CD4-positive, CD25-positive, alpha-beta regulatory T cell (primary cell): ENCODE measurements around the gene ACSF3. TPM values are rescaled to one million over a fixed set of nuclear protein-coding genes. Genes with fewer than 3 reads are reported as not detected.

Source experiments
- ATAC-seq, 2 donors: fragments of 150-1000 bp; cut with Tn5 transposase; one replicate each; pipeline ENCODE4 v1.10.0; 2021; ENCODE audit warnings: low read depth in 2 of 2, moderate number of reproducible peaks in 2 of 2, moderate library complexity in 1 of 2
- DNase-seq, 3 donors: peaks; one replicate each; pipeline versions ENCODE4 v3.0.0 to v3.0.0-alpha.2; 2012 to 2022; ENCODE audit warnings: mixed read lengths in 1 of 3
- H3K27ac ChIP-seq: one replicate; pipeline ENCODE4 v1.7.0; 2013; ENCODE audit warnings: mild to moderate bottlenecking, low read length; ENCODE audit not compliant: insufficient read depth, poor library complexity, severe bottlenecking
- H3K27me3 ChIP-seq: one replicate; pipeline ENCODE4 v1.7.0; 2013; ENCODE audit warnings: low read length; ENCODE audit not compliant: control insufficient read depth, insufficient read depth
- H3K36me3 ChIP-seq: one replicate; pipeline ENCODE4 v1.7.0; 2013; ENCODE audit warnings: mild to moderate bottlenecking, low read length, moderate library complexity; ENCODE audit not compliant: control insufficient read depth, insufficient read depth
- H3K4me1 ChIP-seq: 2 replicates; pipeline ENCODE4 v1.7.0; 2013; ENCODE audit warnings: mild to moderate bottlenecking, low read length; ENCODE audit not compliant: insufficient read depth, control insufficient read depth, poor library complexity, severe bottlenecking
- H3K4me3 ChIP-seq: one replicate; pipeline ENCODE4 v1.7.0; 2013; ENCODE audit warnings: low read depth, mild to moderate bottlenecking, low read length, moderate library complexity
- H3K9me3 ChIP-seq, 2 experiments: 1 replicate in 1 of 2; 2 replicates in 1 of 2; pipeline ENCODE4 v1.7.0; 2013; ENCODE audit warnings: low read length in 2 of 2, mild to moderate bottlenecking in 1 of 2, moderate library complexity in 1 of 2; ENCODE audit not compliant: control insufficient read depth in 2 of 2
- H3K27ac Mint-ChIP-seq, 3 donors: one replicate each; pipeline ENCODE4 v1.8.0; 2020 to 2022; ENCODE audit warnings: mild to moderate bottlenecking in 3 of 3, mixed read lengths in 3 of 3, moderate library complexity in 2 of 3
- H3K27me3 Mint-ChIP-seq: one replicate; pipeline ENCODE4 v1.8.0; 2022; ENCODE audit warnings: mild to moderate bottlenecking, mixed read lengths
- H3K36me3 Mint-ChIP-seq: one replicate; pipeline ENCODE4 v1.8.0; 2020; ENCODE audit warnings: mixed read lengths
- H3K4me1 Mint-ChIP-seq, 4 donors: one replicate each; pipeline ENCODE4 v1.8.0; 2020 to 2022; ENCODE audit warnings: mixed read lengths in 4 of 4, mild to moderate bottlenecking in 1 of 4
- H3K4me3 Mint-ChIP-seq, 4 donors: one replicate each; pipeline ENCODE4 v1.8.0; 2020 to 2022; ENCODE audit warnings: mild to moderate bottlenecking in 4 of 4, mixed read lengths in 4 of 4, moderate library complexity in 3 of 4
- H3K9me3 Mint-ChIP-seq, 7 donors: one replicate each; pipeline ENCODE4 v1.8.0; 2020 to 2022; ENCODE audit warnings: mixed read lengths in 7 of 7, mild to moderate bottlenecking in 3 of 7, moderate library complexity in 2 of 7
- polyA plus RNA-seq, 4 donors: library from polyadenylated mRNA; unstranded; fragments of 300-500 nt; fragmentation: Illumina TruSeq; gene quantifications; one replicate each; pipeline ENCODE4 v1.2.3, GENCODE V29; 2021
- total RNA-seq: library from RNA; stranded (reverse); gene quantifications from one replicate; pipeline ENCODE4 v1.2.3, GENCODE V29; 2022

The ACSF3 gene
- total and polyA plus RNA-seq, 5 donors from 2014 or later, result 24.1 to 56.3 (median 29.1) TPM

DNA sequence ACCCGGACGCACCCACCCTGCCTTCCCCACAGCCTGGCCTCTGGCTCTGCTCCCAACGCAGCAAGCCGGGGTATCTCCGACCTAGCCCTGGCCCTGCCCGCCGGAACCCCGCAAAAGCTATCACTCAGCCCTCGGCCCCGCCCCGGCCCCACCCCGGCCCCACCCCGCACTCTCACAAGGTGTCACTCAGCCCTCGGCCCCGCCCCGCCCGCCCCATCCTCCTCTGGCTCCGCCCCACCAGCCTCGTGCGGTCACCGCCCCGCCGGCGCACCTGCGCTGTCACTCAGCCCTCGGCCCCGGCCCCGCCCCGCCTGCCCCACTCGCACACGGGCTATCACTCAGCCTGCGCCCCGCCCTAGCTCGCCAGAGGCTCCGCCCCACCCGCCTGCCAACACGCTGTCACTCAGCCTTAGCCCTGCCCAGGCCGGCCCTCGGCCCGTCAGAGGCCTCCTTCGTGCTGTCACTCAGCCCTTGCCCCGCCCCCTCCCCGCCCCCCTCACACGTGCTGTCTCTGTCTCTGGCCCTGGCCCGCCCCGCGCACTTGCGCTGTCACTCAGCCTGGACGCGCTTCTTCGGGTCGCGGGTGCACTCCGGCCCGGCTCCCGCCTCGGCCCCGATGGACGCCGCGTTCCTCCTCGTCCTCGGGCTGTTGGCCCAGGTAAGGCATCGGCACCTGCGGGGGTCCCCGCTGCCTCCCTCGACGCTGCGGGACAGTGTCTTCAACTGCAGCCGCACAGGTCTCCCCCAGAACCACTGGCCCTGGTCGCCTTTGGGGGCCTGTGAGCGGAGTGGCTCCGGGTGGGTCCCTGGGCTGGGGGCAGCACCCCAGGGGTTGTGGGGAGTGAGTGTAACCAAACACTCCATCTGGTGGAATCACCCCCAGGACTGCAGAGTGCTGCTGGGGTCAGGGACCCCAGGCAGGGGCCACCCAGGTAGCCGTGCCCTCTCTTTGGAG is 77.8 kb downstream of the ACSF3 start, which contains the start of gene CDH15:
CDH15 (plus strand) TSS at position 533 of the 955 bp plus-strand sequence; CDS start at position 617, 84 bp downstream.
- peak within 1 kb of the TSS; percentile 5 for H3K27ac ChIP-seq
- H3K27ac Mint-ChIP-seq, result peak within 1 kb of the TSS in 2 of 3 donors; percentile 36 to 38
- H3K9me3 Mint-ChIP-seq, result no peaks in the 10 kb centered on the region
- peaks cover 0 to 14% (median 2%) of the 10 kb centered on the region in 4 donors for H3K4me1 Mint-ChIP-seq
- ATAC-seq (peak; percentile 93 to 94), DNase-seq (peak; percentile 91 to 93 (median 93))
- H3K27me3 ChIP-seq, result no peaks in the 10 kb centered on the region
- H3K9me3 ChIP-seq, result no peaks in the 10 kb centered on the region
- peaks cover 25% of the 10 kb centered on the region for H3K4me1 ChIP-seq
- no peaks in the 10 kb centered on the region for H3K36me3 ChIP-seq
- no peaks in the 10 kb centered on the region for H3K36me3 Mint-ChIP-seq
- peak within 1 kb of the TSS; percentile 1 to 85 (median 76) for H3K4me3 Mint-ChIP-seq
- H3K27me3 Mint-ChIP-seq, result no peaks in the 10 kb centered on the region
- H3K4me3 ChIP-seq, result peak within 1 kb of the TSS; percentile 19

DNA sequence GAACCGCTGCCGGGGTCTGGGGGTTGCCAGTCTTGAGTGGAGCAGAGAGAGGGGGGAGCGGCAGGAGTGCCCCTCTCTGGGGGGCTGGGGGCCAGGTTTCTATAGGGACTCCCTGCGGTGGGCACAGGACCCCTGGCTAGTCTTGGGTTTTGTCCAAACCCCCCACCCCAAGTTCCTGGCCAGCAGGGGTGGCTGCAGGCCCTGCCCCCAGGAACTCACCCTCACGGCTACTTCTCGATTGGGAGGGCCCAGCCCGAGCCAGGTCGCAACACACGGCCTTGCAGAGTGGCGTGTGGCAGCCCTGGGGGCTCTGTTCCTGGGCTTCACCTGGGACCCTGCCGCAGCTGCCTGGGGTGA is 78.5 kb downstream of the ACSF3 start:
- Histone ChIP-seq H3K9me3 (no peaks in the 10 kb centered on the region), H3K4me1 (peaks cover 23% of the 10 kb centered on the region), H3K4me3 (no peak overlapping the region), H3K27ac (no peak overlapping the region), H3K36me3 (no peaks in the 10 kb centered on the region), H3K27me3 (no peaks in the 10 kb centered on the region)
- ATAC-seq (no peak), DNase-seq (no peak)
- Mint-ChIP-seq H3K36me3 (no peaks in the 10 kb centered on the region), H3K4me3 (no peak overlapping the region), H3K4me1 (peaks cover 0 to 14% (median 2%) of the 10 kb centered on the region in 4 donors), H3K27me3 (no peaks in the 10 kb centered on the region), H3K9me3 (no peaks in the 10 kb centered on the region), H3K27ac (no peak overlapping the region)

DNA sequence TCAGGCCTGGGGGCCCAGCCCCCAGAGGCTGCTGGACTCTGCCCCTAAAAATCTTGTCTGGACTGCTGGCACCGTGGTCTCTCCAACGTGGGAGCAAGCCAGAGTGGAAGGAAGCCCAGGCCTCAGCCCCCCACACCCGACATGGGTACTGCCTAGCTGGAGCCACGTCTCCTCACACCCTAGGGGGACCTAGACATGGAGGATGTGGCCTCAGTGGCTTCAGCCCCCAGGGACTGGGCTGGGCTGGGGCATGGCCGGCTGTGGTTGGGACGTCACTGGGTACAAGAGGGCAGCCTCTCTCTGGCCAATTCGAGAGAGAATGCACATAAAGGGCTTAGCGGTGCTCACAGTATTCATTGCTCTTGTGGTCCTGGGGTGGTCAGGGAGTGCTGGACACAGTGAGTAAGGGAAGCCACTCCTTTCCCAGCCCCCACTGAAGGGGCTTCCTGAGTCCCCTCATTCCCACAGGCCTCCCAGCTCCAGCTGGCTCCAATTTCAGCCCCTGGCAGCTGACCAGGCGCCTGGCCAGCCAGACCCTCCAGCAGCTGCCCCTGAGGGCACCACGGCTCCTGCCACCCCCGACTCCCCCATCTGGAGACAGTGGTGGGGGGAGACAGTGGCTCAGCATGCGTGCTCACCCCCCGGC is 79.0 kb downstream of the ACSF3 start:
- H3K36me3 Mint-ChIP-seq, result no peaks in the 10 kb centered on the region
- no peak overlapping the region for H3K4me3 Mint-ChIP-seq

DNA sequence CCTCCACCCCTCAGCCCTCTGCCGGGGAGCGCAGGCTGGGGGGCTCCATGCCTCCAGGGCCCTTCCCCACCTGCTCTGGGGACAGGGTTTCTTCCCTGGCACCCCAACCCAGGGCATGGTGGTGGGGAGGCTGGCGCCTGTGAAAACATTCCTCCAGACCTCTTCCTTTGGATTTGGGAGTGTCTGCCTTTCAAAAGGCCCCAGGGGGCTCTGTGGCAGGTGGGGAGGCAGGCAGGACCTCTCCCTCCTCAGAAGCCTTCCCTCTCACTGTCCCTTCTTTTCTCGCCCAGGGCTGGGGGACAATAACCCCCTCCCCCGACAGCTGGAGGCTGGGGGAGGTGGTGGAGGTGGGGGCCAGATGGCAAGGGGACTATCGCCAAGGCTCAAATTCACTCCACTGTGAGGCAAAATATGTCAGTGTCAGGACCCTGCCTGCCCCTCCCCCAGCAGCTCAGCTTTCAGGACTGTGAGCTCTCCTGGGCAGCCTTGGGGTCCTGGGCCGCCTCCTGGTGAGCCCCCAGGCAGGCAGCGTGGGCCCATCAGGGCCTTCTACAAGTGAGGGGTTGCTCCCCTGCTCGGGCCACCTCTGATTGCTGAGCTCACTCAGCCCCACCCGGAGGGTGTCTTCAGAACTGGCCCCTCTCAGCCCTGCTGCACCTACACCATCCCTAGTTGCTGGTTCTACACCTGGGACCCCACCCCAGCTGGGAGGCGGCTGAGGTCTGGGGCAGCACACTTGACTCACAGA is 79.7 kb downstream of the ACSF3 start:
- Histone ChIP-seq H3K27me3 (no peaks in the 10 kb centered on the region), H3K4me3 (no peak overlapping the region), H3K9me3 (no peaks in the 10 kb centered on the region), H3K27ac (no peak overlapping the region), H3K36me3 (no peaks in the 10 kb centered on the region), H3K4me1 (peaks cover 18% of the 10 kb centered on the region)
- H3K27ac Mint-ChIP-seq, result no peak overlapping the region
- no peak for DNase-seq
- peaks cover 0 to 1% (median 0%) of the 10 kb centered on the region in 7 donors for H3K9me3 Mint-ChIP-seq
- no peak overlapping the region for H3K4me3 Mint-ChIP-seq
- H3K36me3 Mint-ChIP-seq, result no peaks in the 10 kb centered on the region
- ATAC-seq, result no peak
- peaks cover 0 to 9% (median 2%) of the 10 kb centered on the region in 4 donors for H3K4me1 Mint-ChIP-seq
- no peaks in the 10 kb centered on the region for H3K27me3 Mint-ChIP-seq

More for the DNA sequence above, 79.0 kb downstream of the ACSF3 start:
- no peaks in the 10 kb centered on the region for H3K27me3 ChIP-seq
- no peak overlapping the region for H3K4me3 ChIP-seq
- H3K4me1 ChIP-seq, result peaks cover 18% of the 10 kb centered on the region
- H3K27ac ChIP-seq, result no peak overlapping the region
- peaks cover 0 to 11% (median 2%) of the 10 kb centered on the region in 4 donors for H3K4me1 Mint-ChIP-seq
- no peaks in the 10 kb centered on the region for H3K27me3 Mint-ChIP-seq
- ATAC-seq, result no peak
- H3K36me3 ChIP-seq, result no peaks in the 10 kb centered on the region
- no peaks in the 10 kb centered on the region for H3K9me3 Mint-ChIP-seq
- H3K27ac Mint-ChIP-seq, result no peak overlapping the region
- DNase-seq, result no peak
- no peaks in the 10 kb centered on the region for H3K9me3 ChIP-seq

DNA sequence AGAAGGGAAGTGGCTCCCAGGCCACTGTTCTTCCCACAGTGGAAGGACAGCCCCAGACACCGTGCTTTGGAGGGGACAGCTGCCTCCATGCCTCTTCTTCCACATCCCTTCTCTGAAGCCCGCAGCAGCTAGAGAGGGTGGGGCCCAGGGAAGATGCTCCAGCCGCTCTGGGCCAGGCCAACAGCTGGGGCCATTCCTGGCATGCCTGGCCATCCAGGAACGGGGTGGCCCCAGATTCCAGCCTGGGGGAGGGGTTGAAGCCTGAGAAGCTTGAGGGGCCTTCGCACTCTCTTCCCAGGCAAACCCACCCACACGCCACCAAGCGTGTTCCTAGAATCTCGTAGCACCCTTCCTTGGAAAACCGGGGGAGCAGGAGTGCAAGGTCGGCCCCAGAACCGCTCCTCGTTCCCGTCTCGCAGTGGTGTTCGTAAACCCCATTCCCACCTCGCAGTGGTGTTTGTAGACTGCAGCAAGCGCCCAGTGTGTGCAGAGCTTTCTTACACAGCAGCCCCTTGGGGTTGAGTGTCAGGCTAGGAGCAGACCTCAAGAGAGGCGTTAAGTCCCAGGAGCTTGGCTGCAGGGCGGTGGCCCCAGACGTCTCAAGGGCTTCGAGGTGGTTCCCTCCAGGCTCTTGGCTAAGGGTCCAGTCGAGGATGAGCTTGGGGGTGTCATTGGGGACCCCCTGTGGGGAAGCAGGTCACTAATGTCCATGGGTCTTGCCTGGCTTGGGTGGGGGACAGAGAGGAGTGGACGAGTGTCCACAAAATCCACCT is 80.6 kb downstream of the ACSF3 start:
- no peak overlapping the region for H3K4me3 Mint-ChIP-seq
- no peaks in the 10 kb centered on the region for H3K9me3 ChIP-seq
- DNase-seq, result no peak
- H3K27ac ChIP-seq, result no peak overlapping the region
- H3K27me3 ChIP-seq, result no peaks in the 10 kb centered on the region
- H3K27ac Mint-ChIP-seq, result peak overlapping the region in 1 of 3 donors; percentile 48
- no peaks in the 10 kb centered on the region for H3K27me3 Mint-ChIP-seq
- peaks cover 0 to 9% (median 2%) of the 10 kb centered on the region in 4 donors for H3K4me1 Mint-ChIP-seq
- ATAC-seq, result no peak
- H3K9me3 Mint-ChIP-seq, result peaks cover 0 to 1% (median 0%) of the 10 kb centered on the region in 7 donors
- H3K36me3 Mint-ChIP-seq, result no peaks in the 10 kb centered on the region
- peaks cover 18% of the 10 kb centered on the region for H3K4me1 ChIP-seq
- no peaks in the 10 kb centered on the region for H3K36me3 ChIP-seq
- no peak overlapping the region for H3K4me3 ChIP-seq

- peaks cover 0 to 9% (median 2%) of the 10 kb centered on the region in 4 donors for H3K4me1 Mint-ChIP-seq
- ATAC-seq (no peak), DNase-seq (no peak)
- no peak overlapping the region for H3K4me3 ChIP-seq
- no peaks in the 10 kb centered on the region for H3K36me3 Mint-ChIP-seq
- peaks cover 16% of the 10 kb centered on the region for H3K4me1 ChIP-seq
- no peaks in the 10 kb centered on the region for H3K9me3 ChIP-seq
- no peak overlapping the region for H3K27ac Mint-ChIP-seq
- no peak overlapping the region for H3K27ac ChIP-seq
- H3K4me3 Mint-ChIP-seq, result no peak overlapping the region
- no peaks in the 10 kb centered on the region for H3K27me3 Mint-ChIP-seq
- H3K9me3 Mint-ChIP-seq, result peaks cover 0 to 1% (median 0%) of the 10 kb centered on the region in 7 donors
- H3K27me3 ChIP-seq, result no peaks in the 10 kb centered on the region
- no peaks in the 10 kb centered on the region for H3K36me3 ChIP-seq
Measured at GRCh38 chr16:89174877-89175276, 81.2 kb downstream of the ACSF3 start.
